Left lung (tissue), 10 donors: ENCODE data around the gene IFNA2. TPM values are rescaled to one million over a fixed set of nuclear protein-coding genes. Genes with fewer than 3 reads are reported as not detected.

Experiments used
- ATAC-seq: fragments of 200-7000 bp; cut with Tn5 transposase; one replicate; pipeline ENCODE4 v1.9.1; 2020; ENCODE audit warnings: moderate library complexity
- DNase-seq, 4 donors: peaks; one replicate each; pipeline ENCODE4 v3.0.0-alpha.2; 2013 to 2020
- H3K27ac ChIP-seq, 2 donors: fragments of 200-600 bp; sonication (generic) in 1 of 2; one replicate each; pipeline versions ENCODE4 v1.5.0 to v1.8.0; 2020 to 2021
- H3K27me3 ChIP-seq, 2 donors: fragments of 200-600 bp; sonication (generic) in 1 of 2; one replicate each; pipeline versions ENCODE4 v1.5.0 to v1.8.0; 2020 to 2021
- H3K36me3 ChIP-seq, 2 donors: fragments of 200-600 bp; sonication (generic) in 1 of 2; one replicate each; pipeline versions ENCODE4 v1.5.0 to v1.8.0; 2020 to 2021
- H3K4me1 ChIP-seq, 2 donors: fragments of 200-600 bp; one replicate each; pipeline ENCODE4 v1.8.0; 2021
- H3K4me3 ChIP-seq, 2 donors: fragments of 200-600 bp; sonication (generic) in 1 of 2; one replicate each; pipeline versions ENCODE4 v1.5.0 to v1.8.0; 2020 to 2021; ENCODE audit warnings: mild to moderate bottlenecking in 1 of 2
- H3K9me3 ChIP-seq, 2 donors: fragments of 200-600 bp; sonication (generic) in 1 of 2; one replicate each; pipeline versions ENCODE4 v1.5.0 to v1.8.0; 2020 to 2021
- intact Hi-C, 2 donors: fragments of 100-400 bp; cut with DNase I; formaldehyde crosslinking; loops; one replicate each; pipeline versions ENCODE4 v1.11.2 to v1.14.2; 2022
- polyA plus RNA-seq, 6 donors: library from polyadenylated mRNA; unstranded; fragments of 120-200 nt; gene quantifications; one replicate each; pipeline ENCODE4 v1.2.1, GENCODE V29; 2013; ENCODE audit not compliant: insufficient read length in 6 of 6
- total RNA-seq, 2 donors: library from RNA; stranded (reverse); fragmentation: NEBNext Ultra II Directional; extraction: Animal tissue kit (Norgen Biotek cat#: 25700); gene quantifications; one replicate each; pipeline ENCODE4 v1.2.1, GENCODE V29; 2021
- TF ChIP-seq, protein P1 (sequence below), 2 donors: fragments of 200-600 bp; sonication (generic) in 1 of 2; IDR thresholded peaks; one replicate each; pipeline versions ENCODE4 v1.5.0 to v1.8.0; 2021; ENCODE audit warnings: antibody characterized with exemption in 2 of 2
- donor health status: DM: no; HTN: yes; CAD: no.
- donor health status: DM: no; HTN: no; CAD: no.

Gene IFNA2
- total and polyA plus RNA-seq, 8 donors, result 0.13 TPM; not detected in 7

DNA sequence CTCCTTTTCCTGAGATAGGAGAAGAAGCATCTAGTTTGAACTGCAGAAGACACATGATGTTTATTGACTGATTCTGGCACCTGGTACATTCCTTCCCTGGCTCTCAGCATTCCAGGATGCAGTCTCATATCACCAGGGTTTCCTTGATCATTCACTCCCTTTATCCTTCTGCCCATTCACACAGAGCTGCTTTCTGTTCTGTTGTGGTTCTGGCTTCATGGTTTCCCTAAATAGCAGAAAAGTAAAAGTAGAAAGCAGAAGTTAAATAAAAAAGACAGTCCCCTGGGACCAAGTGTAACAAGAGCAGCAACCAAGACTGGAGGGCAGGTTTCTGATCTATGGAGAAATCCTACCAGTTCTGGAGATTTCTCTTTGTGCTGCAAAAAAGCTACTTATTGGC is 26.9 kb upstream of the IFNA2 start:
- Histone ChIP-seq H3K9me3 (no peaks in the 10 kb centered on the region), H3K4me3 (no peak overlapping the region), H3K36me3 (no peaks in the 10 kb centered on the region), H3K27ac (no peak overlapping the region), H3K27me3 (no peaks in the 10 kb centered on the region), H3K4me1 (no peaks in the 10 kb centered on the region)
- intact Hi-C loops, result no loop called here
- DNase-seq (no peak), ATAC-seq (no peak)
- TF ChIP-seq, protein P1, sequence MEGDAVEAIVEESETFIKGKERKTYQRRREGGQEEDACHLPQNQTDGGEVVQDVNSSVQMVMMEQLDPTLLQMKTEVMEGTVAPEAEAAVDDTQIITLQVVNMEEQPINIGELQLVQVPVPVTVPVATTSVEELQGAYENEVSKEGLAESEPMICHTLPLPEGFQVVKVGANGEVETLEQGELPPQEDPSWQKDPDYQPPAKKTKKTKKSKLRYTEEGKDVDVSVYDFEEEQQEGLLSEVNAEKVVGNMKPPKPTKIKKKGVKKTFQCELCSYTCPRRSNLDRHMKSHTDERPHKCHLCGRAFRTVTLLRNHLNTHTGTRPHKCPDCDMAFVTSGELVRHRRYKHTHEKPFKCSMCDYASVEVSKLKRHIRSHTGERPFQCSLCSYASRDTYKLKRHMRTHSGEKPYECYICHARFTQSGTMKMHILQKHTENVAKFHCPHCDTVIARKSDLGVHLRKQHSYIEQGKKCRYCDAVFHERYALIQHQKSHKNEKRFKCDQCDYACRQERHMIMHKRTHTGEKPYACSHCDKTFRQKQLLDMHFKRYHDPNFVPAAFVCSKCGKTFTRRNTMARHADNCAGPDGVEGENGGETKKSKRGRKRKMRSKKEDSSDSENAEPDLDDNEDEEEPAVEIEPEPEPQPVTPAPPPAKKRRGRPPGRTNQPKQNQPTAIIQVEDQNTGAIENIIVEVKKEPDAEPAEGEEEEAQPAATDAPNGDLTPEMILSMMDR (IDR thresholded peaks at IDR 0.05), result no peak

DNA sequence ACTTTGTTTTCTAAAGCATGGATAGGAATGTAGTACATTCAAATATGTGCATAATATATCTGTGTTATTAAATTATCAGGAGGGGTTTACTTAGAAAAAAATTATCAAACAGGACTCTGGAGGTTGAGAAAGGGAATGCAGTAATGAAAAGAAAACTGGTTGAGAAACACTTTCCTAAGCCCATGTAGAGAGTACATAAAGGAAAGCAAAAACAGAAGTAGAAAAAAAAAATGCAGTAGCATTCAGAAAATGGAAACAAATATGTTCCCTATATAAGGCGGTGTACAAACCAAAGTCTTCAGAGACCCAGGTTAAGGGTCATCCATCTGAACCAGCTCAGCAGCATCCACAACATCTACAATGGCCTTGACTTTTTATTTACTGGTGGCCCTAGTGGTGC is 23.6 kb upstream of the IFNA2 start, which contains the start of gene IFNA8:
Gene IFNA8 (plus strand): TSS at position 301 of the 400 bp plus-strand sequence. CDS start 60 bp downstream, at position 361.
- peaks cover 0 to 5% of the 10 kb centered on the region in 2 donors for H3K27me3 ChIP-seq
- DNase-seq (no peak), ATAC-seq (no peak)
- no peaks in the 10 kb centered on the region for H3K9me3 ChIP-seq
- H3K36me3 ChIP-seq, result no peaks in the 10 kb centered on the region
- TF ChIP-seq, protein P1 (IDR thresholded peaks at IDR 0.05), result no peak
- intact Hi-C loops, result no loop called here
- H3K4me3 ChIP-seq, result no peak within 1 kb of the TSS
- no peaks in the 10 kb centered on the region for H3K4me1 ChIP-seq
- no peak within 1 kb of the TSS for H3K27ac ChIP-seq

DNA sequence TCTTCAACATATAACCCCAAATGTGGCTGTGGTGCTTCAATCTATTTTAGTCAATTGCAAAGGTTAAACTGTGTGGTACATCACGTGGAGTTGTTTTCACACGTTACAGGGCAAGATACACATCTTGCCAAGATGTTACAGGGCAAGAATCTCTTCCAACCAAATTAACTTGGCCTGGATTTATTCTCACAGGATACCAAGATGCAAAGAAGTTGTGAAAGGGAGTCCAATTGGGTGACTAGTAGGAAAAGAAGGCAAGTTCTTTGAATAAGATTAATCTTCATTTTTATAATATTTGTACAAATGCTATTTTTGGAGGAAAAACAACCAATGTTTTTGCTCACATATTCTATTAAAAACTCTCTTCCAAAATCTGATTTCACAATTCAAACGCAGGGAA is 18.9 kb upstream of the IFNA2 start:
- H3K27ac ChIP-seq, result no peak overlapping the region
- peaks cover 7 to 8% of the 10 kb centered on the region in 2 donors for H3K4me1 ChIP-seq
- DNase-seq, result no peak
- H3K36me3 ChIP-seq, result no peaks in the 10 kb centered on the region
- H3K27me3 ChIP-seq, result peaks cover 24 to 50% of the 10 kb centered on the region in 2 donors
- intact Hi-C loops, result no loop called here
- H3K9me3 ChIP-seq, result no peaks in the 10 kb centered on the region
- no peak overlapping the region for H3K4me3 ChIP-seq
- TF ChIP-seq, protein P1 (IDR thresholded peaks at IDR 0.05), result no peak
- ATAC-seq, result no peak

DNA sequence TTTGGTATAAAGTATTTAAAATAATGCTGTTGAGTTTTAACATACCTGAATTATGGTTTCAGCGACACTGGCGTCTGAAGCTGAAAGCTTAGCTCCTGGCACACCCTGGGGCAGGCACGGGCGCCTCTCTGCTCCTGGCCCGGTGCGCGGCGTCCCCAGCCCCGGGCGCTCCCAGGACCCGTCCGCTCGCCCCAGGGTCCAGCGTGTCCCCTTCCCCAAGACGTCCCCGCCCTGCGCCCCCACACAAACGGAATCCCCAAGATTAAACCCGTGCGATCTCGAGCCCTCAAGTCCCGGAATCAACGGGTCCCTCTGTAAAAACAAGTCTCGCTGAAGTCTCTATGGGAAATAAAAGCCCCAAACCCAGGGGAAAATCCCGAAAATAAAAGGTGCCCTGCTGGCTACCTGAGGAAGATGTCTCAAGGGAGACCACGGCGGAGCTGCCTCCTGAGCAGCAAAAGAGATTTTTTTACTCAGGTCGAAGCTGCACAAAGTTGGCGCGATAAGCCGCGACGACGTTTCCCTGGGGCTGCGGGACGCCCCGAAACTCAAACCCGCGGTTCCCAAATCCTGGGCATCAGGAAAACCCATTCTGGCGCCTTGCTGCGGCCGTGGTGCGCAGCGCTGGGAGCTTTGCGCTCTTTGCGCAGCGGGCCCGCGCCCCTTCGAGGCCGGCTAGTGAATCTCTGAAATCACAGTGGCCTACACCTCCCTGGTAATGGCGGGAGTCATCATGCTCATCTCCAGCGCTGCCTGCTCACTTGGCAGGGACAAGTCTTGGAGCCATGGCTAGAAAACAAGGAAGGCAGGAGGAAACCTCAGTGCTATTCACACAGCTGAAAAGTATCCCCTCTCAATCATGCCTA is 17.4 kb upstream of the IFNA2 start:
- intact Hi-C loops, result no loop called here
- TF ChIP-seq, protein P1 (IDR thresholded peaks at IDR 0.05), result no peak
- Histone ChIP-seq H3K27ac (no peak overlapping the region), H3K36me3 (no peaks in the 10 kb centered on the region), H3K4me3 (no peak overlapping the region), H3K4me1 (peaks cover 7 to 8% of the 10 kb centered on the region in 2 donors), H3K27me3 (peaks cover 25 to 54% of the 10 kb centered on the region in 2 donors), H3K9me3 (no peaks in the 10 kb centered on the region)
- DNase-seq (peak in 1 of 4 donors; percentile 72), ATAC-seq (peak; percentile 36)

DNA sequence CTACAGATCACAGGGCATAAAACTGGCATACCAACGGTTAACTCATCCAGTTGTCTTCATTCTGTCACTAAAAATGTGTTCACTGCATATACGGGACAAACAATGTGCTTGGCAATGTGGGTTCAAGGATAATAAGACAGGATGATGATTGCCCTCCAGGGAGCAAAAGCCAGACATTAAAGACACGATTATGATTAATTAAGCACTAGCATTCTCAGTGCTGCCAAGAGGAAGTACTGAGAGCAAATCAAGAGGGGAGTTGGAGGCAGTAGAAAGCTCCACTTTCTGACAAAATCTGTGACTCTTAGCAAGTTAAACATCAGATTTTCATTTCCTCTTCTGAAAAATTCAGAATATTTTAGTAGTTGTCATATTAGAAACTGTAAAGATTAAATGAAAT is 14.8 kb upstream of the IFNA2 start:
- ATAC-seq (no peak), DNase-seq (no peak)
- Histone ChIP-seq H3K4me1 (peaks cover 8 to 14% of the 10 kb centered on the region in 2 donors), H3K36me3 (no peaks in the 10 kb centered on the region), H3K27me3 (peaks cover 44 to 80% of the 10 kb centered on the region in 2 donors), H3K27ac (no peak overlapping the region), H3K4me3 (no peak overlapping the region), H3K9me3 (no peaks in the 10 kb centered on the region)
- intact Hi-C loops, result loop anchor here in 1 of 2 donors (10.0 kb wide), 1 partner anchor 85 kb away; no protein-coding TSS in a partner anchor
- TF ChIP-seq, protein P1 (IDR thresholded peaks at IDR 0.05), result no peak
